ENCODE data around the gene TMEM247. TPM values are rescaled to one million over a fixed set of nuclear protein-coding genes. Genes with fewer than 3 reads are reported as not detected.

The TMEM247 gene
- total and polyA plus RNA-seq, 4 donors: not detected

GRCh38 chr2:46461011-46461674 is 18.2 kb upstream of the TMEM247 start:
- no peak overlapping the region for H3K9ac ChIP-seq (ENCODE audit: low read depth in 1 of 2, low read length in 2 of 2)
- no peaks in the 10 kb centered on the region for H3K27me3 ChIP-seq (ENCODE audit: control insufficient read depth in 4 of 4, insufficient read depth in 4 of 4, low read length in 3 of 4)
- 23% methylated on average over 8 of the region's 8 CpGs for WGBS
- no peaks in the 10 kb centered on the region for H3K36me3 ChIP-seq (ENCODE audit: control insufficient read depth in 4 of 4, insufficient read depth in 3 of 4, low read depth in 1 of 4, low read length in 3 of 4)
- no peak overlapping the region for H3K4me3 ChIP-seq (ENCODE audit: low read depth in 1 of 3, low read length in 3 of 3)
- peak; percentile 86 for DNase-seq (ENCODE audit: low spot score)
- H3K9me3 ChIP-seq (ENCODE audit: control insufficient read depth in 4 of 4, low read length in 3 of 4): no peaks in the 10 kb centered on the region
- H3K4me1 ChIP-seq (ENCODE audit: control insufficient read depth in 4 of 4, insufficient read depth in 4 of 4, low read length in 3 of 4): peaks cover 0 to 11% (median 7%) of the 10 kb centered on the region in 4 donors
- peak overlapping the region; percentile 29 to 36 for H3K27ac ChIP-seq (ENCODE audit: low read depth in 1 of 2, low read length in 2 of 2)
- no peak for TF ChIP-seq ZBTB33 (IDR thresholded peaks at IDR 0.05)
- peak; percentile 25 for TF ChIP-seq YY1 (IDR thresholded peaks at IDR 0.05)
- TF ChIP-seq HNF4G (IDR thresholded peaks at IDR 0.05): no peak
- TF ChIP-seq, protein P1, sequence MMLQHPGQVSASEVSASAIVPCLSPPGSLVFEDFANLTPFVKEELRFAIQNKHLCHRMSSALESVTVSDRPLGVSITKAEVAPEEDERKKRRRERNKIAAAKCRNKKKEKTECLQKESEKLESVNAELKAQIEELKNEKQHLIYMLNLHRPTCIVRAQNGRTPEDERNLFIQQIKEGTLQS (IDR thresholded peaks at IDR 0.05): no peak
- no peak for TF ChIP-seq HNF4A (conservative IDR thresholded peaks at IDR 0.05)
- TF ChIP-seq RAD21 (IDR thresholded peaks at IDR 0.05): peak; percentile 100
- peak; percentile 100 for TF ChIP-seq CTCF (IDR thresholded peaks at IDR 0.05; ENCODE audit: low read depth, low read length, missing input control)
- peak; percentile 65 for TF ChIP-seq NR2F2 (IDR thresholded peaks at IDR 0.05)
- peak; percentile 84 to 93 for TF ChIP-seq RXRA (IDR thresholded peaks at IDR 0.05)

DNA sequence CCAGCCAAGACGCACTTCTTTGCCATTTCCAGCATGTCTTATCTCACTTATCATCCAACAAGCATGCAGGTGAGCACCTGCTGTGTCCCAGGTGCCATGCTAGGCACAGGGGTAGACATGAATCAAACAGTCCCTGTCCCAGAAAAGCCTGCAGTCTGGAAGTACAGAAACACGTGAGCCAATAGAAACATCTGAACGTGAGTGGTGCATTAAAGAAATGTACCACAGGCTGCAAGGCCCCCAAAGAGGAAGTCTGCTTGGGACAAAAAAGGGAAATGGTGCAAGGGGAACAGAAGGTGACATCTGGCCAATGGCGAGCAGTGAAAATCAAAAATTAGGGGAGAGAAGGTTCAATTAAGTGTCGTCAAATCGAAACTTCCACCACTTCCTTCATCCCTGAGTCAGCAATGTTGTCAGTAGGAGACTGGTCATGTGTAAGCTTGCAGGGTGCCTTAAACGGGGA is 17.6 kb upstream of the TMEM247 start:
- H3K9ac ChIP-seq (ENCODE audit: low read depth in 1 of 2, low read length in 2 of 2): no peak overlapping the region
- no peaks in the 10 kb centered on the region for H3K27me3 ChIP-seq (ENCODE audit: control insufficient read depth in 4 of 4, insufficient read depth in 4 of 4, low read length in 3 of 4)
- no peak overlapping the region for H3K4me3 ChIP-seq (ENCODE audit: low read depth in 1 of 3, low read length in 3 of 3)
- no peaks in the 10 kb centered on the region for H3K36me3 ChIP-seq (ENCODE audit: control insufficient read depth in 4 of 4, insufficient read depth in 3 of 4, low read depth in 1 of 4, low read length in 3 of 4)
- no peaks in the 10 kb centered on the region for H3K9me3 ChIP-seq (ENCODE audit: control insufficient read depth in 4 of 4, low read length in 3 of 4)
- peaks cover 0 to 11% (median 7%) of the 10 kb centered on the region in 4 donors for H3K4me1 ChIP-seq (ENCODE audit: control insufficient read depth in 4 of 4, insufficient read depth in 4 of 4, low read length in 3 of 4)
- TF ChIP-seq EGR1 (IDR thresholded peaks at IDR 0.05; ENCODE audit: low read depth in 2 of 2) (no peak), RAD21 (IDR thresholded peaks at IDR 0.05) (peak in 1 of 2 donors; percentile 7), SP1 (IDR thresholded peaks at IDR 0.05) (no peak), FOXA2 (IDR thresholded peaks at IDR 0.05) (no peak), RXRA (IDR thresholded peaks at IDR 0.05) (no peak), TAF1 (conservative IDR thresholded peaks at IDR 0.05) (no peak)
- TF ChIP-seq, protein P1 (IDR thresholded peaks at IDR 0.05): no peak
- TF ChIP-seq, protein P2, sequence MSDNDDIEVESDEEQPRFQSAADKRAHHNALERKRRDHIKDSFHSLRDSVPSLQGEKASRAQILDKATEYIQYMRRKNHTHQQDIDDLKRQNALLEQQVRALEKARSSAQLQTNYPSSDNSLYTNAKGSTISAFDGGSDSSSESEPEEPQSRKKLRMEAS (IDR thresholded peaks at IDR 0.05): no peak
- WGBS: 33% methylated on average over 7 of the region's 7 CpGs
- no peak for DNase-seq (ENCODE audit: low spot score)
- H3K27ac ChIP-seq (ENCODE audit: low read depth in 1 of 2, low read length in 2 of 2): no peak overlapping the region
